ENCODE data around the gene TIGD7. TPM values are rescaled to one million over a fixed set of nuclear protein-coding genes. Genes with fewer than 3 reads are reported as not detected.

Gene TIGD7
- total RNA-seq, 1 experiment from 2014 or later: 4.2 TPM

DNA sequence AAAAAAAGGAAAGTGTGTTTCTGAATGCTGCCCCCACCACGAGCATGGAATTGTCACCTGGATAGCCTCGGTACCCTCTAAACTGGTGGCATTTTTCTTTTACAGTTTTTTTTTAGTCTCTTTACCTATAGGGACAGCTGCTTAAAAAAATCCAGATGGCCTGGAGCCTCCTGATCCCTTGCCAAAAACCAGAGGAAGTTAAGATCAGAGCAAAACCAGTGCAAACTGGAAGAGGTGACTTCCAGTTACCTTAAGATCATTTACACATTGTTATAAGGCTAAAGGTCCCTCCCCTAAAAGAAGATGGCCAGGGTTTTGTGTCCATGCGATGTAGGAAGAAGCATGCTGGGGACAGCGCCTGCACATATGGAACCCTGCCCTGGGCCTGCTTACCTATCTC lies 52.3 kb downstream of the TIGD7 start:
- Mint-ChIP-seq H3K36me3 (ENCODE audit: insufficient read depth in 1 of 3, low read depth in 3 of 3) (peaks cover 0 to 3% (median 0%) of the 10 kb centered on the region in 3 experiments; a peak in 2 of 7 replicates), H3K4me3 (no peak overlapping the region), H3K9me3 (peaks cover 51 to 65% of the 10 kb centered on the region in 2 experiments), H3K27ac (peak overlapping the region in 1 of 3 experiments; percentile 79; a peak in 1 of 7 replicates), H3K27me3 (ENCODE audit: low read depth) (peaks cover 19% of the 10 kb centered on the region), H3K4me1 (no peaks in the 10 kb centered on the region)
- no peak overlapping the region for H3K14ac ChIP-seq (ENCODE audit: insufficient read depth, low read length)
- no peak overlapping the region for H3K9ac ChIP-seq (ENCODE audit: extremely low read depth, insufficient read length, low read length)
- H3K4me1 ChIP-seq (ENCODE audit: insufficient read depth, low read length): no peaks in the 10 kb centered on the region
- no peak overlapping the region for H2BK5ac ChIP-seq (ENCODE audit: insufficient read length, low read length)
- no peak overlapping the region for H2AK5ac ChIP-seq (ENCODE audit: insufficient read length, low read length)
- H4K91ac ChIP-seq (ENCODE audit: insufficient read length, low read depth, low read length): no peak overlapping the region
- H2AFZ ChIP-seq (ENCODE audit: low read length): no peak overlapping the region
- H3T11ph ChIP-seq (ENCODE audit: low read length): no peak overlapping the region
- no peak overlapping the region for H4K8ac ChIP-seq (replicated peaks; ENCODE audit: insufficient read length, low read depth, low read length)
- H2BK20ac ChIP-seq (ENCODE audit: low read depth, low read length, poor library complexity, severe bottlenecking): no peak overlapping the region
- no peak overlapping the region for H3K4ac ChIP-seq (ENCODE audit: low read depth, low read length)
- H3K79me2 ChIP-seq (ENCODE audit: insufficient read depth, low read length): no peaks in the 10 kb centered on the region
- no peaks in the 10 kb centered on the region for H3K27me3 ChIP-seq (ENCODE audit: insufficient read depth, low read length)
- H3K9me3 ChIP-seq (ENCODE audit: control insufficient read depth, low read depth, low read length): peaks cover 7% of the 10 kb centered on the region
- H3K4me2 ChIP-seq (ENCODE audit: insufficient read depth, insufficient read length, low read length): no peak overlapping the region
- no peak overlapping the region for H2BK15ac ChIP-seq (ENCODE audit: low read depth, low read length)
- no peaks in the 10 kb centered on the region for H3K79me1 ChIP-seq (ENCODE audit: insufficient read depth, low read depth, low read length, poor library complexity, severe bottlenecking)
- no peak overlapping the region for H3K56ac ChIP-seq (ENCODE audit: insufficient read length, low read depth, low read length)
- no peak overlapping the region for H3K27ac ChIP-seq (ENCODE audit: insufficient read length, low read depth, low read length)
- H3K23ac ChIP-seq (ENCODE audit: insufficient read length, low read depth, low read length): no peak overlapping the region
- no peak overlapping the region for H4K5ac ChIP-seq (ENCODE audit: insufficient read length, low read depth, low read length)
- TF ChIP-seq, protein P1, sequence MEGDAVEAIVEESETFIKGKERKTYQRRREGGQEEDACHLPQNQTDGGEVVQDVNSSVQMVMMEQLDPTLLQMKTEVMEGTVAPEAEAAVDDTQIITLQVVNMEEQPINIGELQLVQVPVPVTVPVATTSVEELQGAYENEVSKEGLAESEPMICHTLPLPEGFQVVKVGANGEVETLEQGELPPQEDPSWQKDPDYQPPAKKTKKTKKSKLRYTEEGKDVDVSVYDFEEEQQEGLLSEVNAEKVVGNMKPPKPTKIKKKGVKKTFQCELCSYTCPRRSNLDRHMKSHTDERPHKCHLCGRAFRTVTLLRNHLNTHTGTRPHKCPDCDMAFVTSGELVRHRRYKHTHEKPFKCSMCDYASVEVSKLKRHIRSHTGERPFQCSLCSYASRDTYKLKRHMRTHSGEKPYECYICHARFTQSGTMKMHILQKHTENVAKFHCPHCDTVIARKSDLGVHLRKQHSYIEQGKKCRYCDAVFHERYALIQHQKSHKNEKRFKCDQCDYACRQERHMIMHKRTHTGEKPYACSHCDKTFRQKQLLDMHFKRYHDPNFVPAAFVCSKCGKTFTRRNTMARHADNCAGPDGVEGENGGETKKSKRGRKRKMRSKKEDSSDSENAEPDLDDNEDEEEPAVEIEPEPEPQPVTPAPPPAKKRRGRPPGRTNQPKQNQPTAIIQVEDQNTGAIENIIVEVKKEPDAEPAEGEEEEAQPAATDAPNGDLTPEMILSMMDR (conservative IDR thresholded peaks at IDR 0.05): no peak
- H2BK12ac ChIP-seq (ENCODE audit: insufficient read length, low read depth, low read length): no peak overlapping the region
- H3K23me2 ChIP-seq (ENCODE audit: insufficient read length, low read depth, low read length, poor library complexity, severe bottlenecking): no peaks in the 10 kb centered on the region
- no peak overlapping the region for H2BK120ac ChIP-seq (ENCODE audit: low read depth, low read length, poor library complexity, severe bottlenecking)
- no peak for DNase-seq
- no peak overlapping the region for H3K18ac ChIP-seq (ENCODE audit: insufficient read length, low read depth, low read length)
- no CpG with 5 or more reads among the region's 4 CpGs for WGBS (ENCODE audit: extremely low coverage, insufficient read length, low lambda C conversion rate)
- H4K20me1 ChIP-seq (ENCODE audit: control insufficient read depth, insufficient read depth, insufficient read length): no peaks in the 10 kb centered on the region

Data from H9 (cell line).